Brain microvascular endothelial cell (primary cell): Measurements from ENCODE around the gene NCAN.
"Not testable (repeated sequence)": the region's sequence is repeated elsewhere in the genome, so short reads cannot be mapped to it uniquely, and the experiment has no call there.

Experiments used
- DNase-seq: peaks from one replicate; pipeline ENCODE4 v3.0.0-alpha.2; 2020
- H3K27ac ChIP-seq: fragments of 250-450 bp; sonication (Bioruptor Pico); 2 replicates; pipeline ENCODE4 v1.5.1; 2020; ENCODE audit warnings: mild to moderate bottlenecking, moderate library complexity
- H3K27me3 ChIP-seq: fragments of 250-450 bp; sonication (Bioruptor Pico); replicated peaks from 2 replicates; pipeline ENCODE4 v1.5.1; 2020; ENCODE audit warnings: mild to moderate bottlenecking
- H3K36me3 ChIP-seq: fragments of 250-450 bp; sonication (Bioruptor Pico); replicated peaks from 2 replicates; pipeline ENCODE4 v1.5.1; 2020; ENCODE audit warnings: mild to moderate bottlenecking
- H3K4me3 ChIP-seq: 2 replicates; pipeline ENCODE4 v1.5.1; 2011; ENCODE audit warnings: low read depth, mild to moderate bottlenecking, control low read depth, low read length, moderate library complexity
- CTCF ChIP-seq: IDR thresholded peaks from 2 replicates; pipeline ENCODE4 v1.5.1; 2011; ENCODE audit warnings: low read depth, mild to moderate bottlenecking, moderate library complexity, low read length, control low read depth, inconsistent platforms; ENCODE audit errors: missing control alignments
- in situ Hi-C: cut with HindIII; loops from 2 replicates; pipeline ENCODE4 v1.10.0; 2017; ENCODE audit warnings: low sequenced_read_pairs, low pct_ligation_motif_present

NCAN gene

DNA sequence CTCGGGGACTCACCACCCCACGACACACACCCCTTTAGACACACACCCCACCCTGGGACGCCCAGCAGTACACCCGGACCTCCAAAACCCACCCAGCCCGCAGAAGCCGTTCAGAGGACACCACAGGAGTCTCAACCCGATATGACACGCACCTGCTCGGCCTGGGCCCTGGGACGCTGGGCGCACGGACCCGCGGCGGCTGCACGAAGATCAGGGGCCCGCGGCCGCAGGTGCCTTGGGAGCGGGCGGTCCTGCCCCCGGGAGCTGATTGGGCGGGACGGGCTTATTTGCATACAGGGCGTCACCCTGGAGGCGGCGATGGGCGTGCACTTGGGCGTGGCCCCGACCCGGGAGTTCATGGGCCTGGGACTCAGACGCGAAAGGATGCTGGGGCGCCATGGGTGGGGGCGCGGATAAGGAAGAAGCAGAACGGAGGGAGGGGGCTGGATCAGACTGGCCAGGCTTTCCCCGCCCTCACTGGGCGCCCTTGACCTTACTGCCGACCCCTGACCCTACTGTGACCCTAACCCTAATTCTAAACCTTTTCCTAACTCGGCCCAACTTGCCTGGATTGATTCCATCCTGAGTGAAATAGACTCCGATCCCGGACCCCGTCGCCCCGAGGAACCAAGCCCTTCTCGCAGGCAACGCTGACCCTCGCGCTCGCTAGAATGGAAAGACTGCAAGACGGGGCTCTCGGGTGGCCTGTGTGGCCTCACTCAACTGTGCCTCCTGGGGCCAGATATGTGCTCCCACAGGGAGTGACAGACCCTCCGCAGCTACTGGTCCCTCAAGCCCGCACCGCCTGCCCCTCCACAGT is 41.5 kb upstream of the NCAN start, which contains the start of gene MEF2B:
Gene MEF2B, minus strand, starts transcription at position 211 of the 820 bp plus-strand sequence. CDS start 19,528 bp downstream, outside the sequence.
- DNase-seq: peak; percentile 56
- no peaks in the 10 kb centered on the region for H3K27me3 ChIP-seq
- no peaks in the 10 kb centered on the region for H3K36me3 ChIP-seq
- in situ Hi-C loops: no loop called here
- no peak within 1 kb of the TSS for H3K4me3 ChIP-seq
- H3K27ac ChIP-seq: no peak within 1 kb of the TSS
- TF ChIP-seq CTCF: no peak

- no peak for DNase-seq
- no peaks in the 10 kb centered on the region for H3K27me3 ChIP-seq
- H3K4me3 ChIP-seq: no peak overlapping the region
- no peaks in the 10 kb centered on the region for H3K36me3 ChIP-seq
- H3K27ac ChIP-seq: no peak overlapping the region
- no peak for TF ChIP-seq CTCF
- in situ Hi-C loops: no loop called here
Observed at GRCh38 chr19:19170873-19171672, 40.7 kb upstream of the NCAN start.

- peaks cover 2% of the 10 kb centered on the region for H3K36me3 ChIP-seq
- no peaks in the 10 kb centered on the region for H3K27me3 ChIP-seq
- in situ Hi-C loops: no loop called here
- TF ChIP-seq CTCF: no peak
- H3K27ac ChIP-seq: no peak overlapping the region
- H3K4me3 ChIP-seq: no peak overlapping the region
- DNase-seq: peak; percentile 31
Observed at GRCh38 chr19:19171821-19172532, 39.8 kb upstream of the NCAN start.

- H3K27me3 ChIP-seq, DNase-seq, in situ Hi-C loops, H3K27ac ChIP-seq, H3K4me3 ChIP-seq, H3K36me3 ChIP-seq: not testable (repeated sequence)
Observed at GRCh38 chr19:19173243-19173642, 38.5 kb upstream of the NCAN start.

DNA sequence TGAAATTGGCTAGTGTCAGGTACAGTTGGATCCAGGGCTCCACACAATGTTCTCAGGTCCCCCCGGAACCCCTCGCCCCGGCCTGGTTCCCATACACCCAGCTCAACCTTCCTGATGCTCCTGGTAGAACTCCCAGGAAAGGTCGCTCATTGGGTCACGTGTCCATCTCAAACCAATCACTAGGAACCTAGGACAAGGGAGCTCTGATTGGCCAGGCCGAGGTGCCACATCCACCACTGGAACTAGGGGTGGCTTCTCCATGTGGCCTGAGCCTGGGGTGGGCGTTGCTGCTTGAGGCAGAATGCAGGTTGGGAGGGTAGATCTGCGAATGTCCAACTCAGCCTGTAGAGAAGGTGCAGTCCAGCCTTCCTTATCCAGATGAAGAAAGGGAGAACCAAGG is 34.8 kb upstream of the NCAN start:
- Histone ChIP-seq H3K36me3 (peaks cover 5% of the 10 kb centered on the region), H3K27ac (no peak overlapping the region), H3K27me3 (no peaks in the 10 kb centered on the region), H3K4me3 (no peak overlapping the region)
- no peak for TF ChIP-seq CTCF
- no peak for DNase-seq
- in situ Hi-C loops: no loop called here
